Liver (tissue), 9 donors: ENCODE results near the gene GHR. TPM values are rescaled to one million over a fixed set of nuclear protein-coding genes. Genes with fewer than 3 reads are reported as not detected.

Experiments used
- DNase-seq: peaks from one replicate; pipeline ENCODE4 v3.0.0-alpha.2; 2017; ENCODE audit warnings: low spot score
- H3K27ac ChIP-seq, 2 donors: one replicate each; pipeline ENCODE4 v1.7.0; 2013; ENCODE audit warnings: inconsistent platforms in 2 of 2, low read length in 2 of 2, control low read depth in 1 of 2, low read depth in 1 of 2, mild to moderate bottlenecking in 1 of 2
- H3K27me3 ChIP-seq, 4 donors: one replicate each; pipeline versions ENCODE4 v1.6.1 to v1.7.0; 2013; ENCODE audit warnings: low read length in 3 of 4, inconsistent platforms in 1 of 4, mild to moderate bottlenecking in 1 of 4, moderate library complexity in 1 of 4; ENCODE audit not compliant: control insufficient read depth in 4 of 4, insufficient read depth in 4 of 4
- H3K36me3 ChIP-seq, 4 donors: one replicate each; pipeline versions ENCODE4 v1.6.1 to v1.7.0; 2013; ENCODE audit warnings: low read length in 3 of 4, mild to moderate bottlenecking in 3 of 4, low read depth in 1 of 4, moderate library complexity in 1 of 4; ENCODE audit not compliant: control insufficient read depth in 4 of 4, insufficient read depth in 3 of 4
- H3K4me1 ChIP-seq, 4 donors: one replicate each; pipeline versions ENCODE4 v1.6.1 to v1.7.0; 2013; ENCODE audit warnings: low read length in 3 of 4, mild to moderate bottlenecking in 3 of 4, moderate library complexity in 1 of 4; ENCODE audit not compliant: control insufficient read depth in 4 of 4, insufficient read depth in 4 of 4
- H3K4me3 ChIP-seq, 3 donors: one replicate each; pipeline versions ENCODE4 v1.6.1 to v1.7.0; 2013; ENCODE audit warnings: low read length in 3 of 3, control low read depth in 1 of 3, low read depth in 1 of 3, mild to moderate bottlenecking in 1 of 3
- H3K9ac ChIP-seq, 2 donors: one replicate each; pipeline ENCODE4 v1.7.0; 2013; ENCODE audit warnings: low read length in 2 of 2, mild to moderate bottlenecking in 2 of 2, moderate library complexity in 2 of 2, control low read depth in 1 of 2, low read depth in 1 of 2
- H3K9me3 ChIP-seq, 4 donors: one replicate each; pipeline versions ENCODE4 v1.6.1 to v1.7.0; 2013; ENCODE audit warnings: low read length in 3 of 4; ENCODE audit not compliant: control insufficient read depth in 4 of 4
- EGR1 ChIP-seq, 2 donors: IDR thresholded peaks; 2 replicates each; pipeline ENCODE4 v1.6.1; 2016 to 2018; ENCODE audit warnings: antibody characterized with exemption in 2 of 2, low read depth in 2 of 2
- FOXA1 ChIP-seq: IDR thresholded peaks from 2 replicates; pipeline ENCODE4 v1.6.1; 2016; ENCODE audit warnings: antibody characterized with exemption
- FOXA2 ChIP-seq: IDR thresholded peaks from 2 replicates; pipeline ENCODE4 v1.6.1; 2016; ENCODE audit warnings: antibody characterized with exemption
- GABPA ChIP-seq, 2 donors: IDR thresholded peaks in 1 of 2; conservative IDR thresholded peaks in 1 of 2; 2 replicates each; pipeline ENCODE4 v1.6.1; 2016; ENCODE audit warnings: antibody characterized with exemption in 2 of 2, mild to moderate bottlenecking in 1 of 2, moderate library complexity in 1 of 2
- HNF4A ChIP-seq, 2 donors: conservative IDR thresholded peaks; 2 replicates each; pipeline ENCODE4 v1.6.1; 2016; ENCODE audit warnings: antibody characterized with exemption in 2 of 2, mild to moderate bottlenecking in 2 of 2
- HNF4G ChIP-seq: IDR thresholded peaks from 2 replicates; pipeline ENCODE4 v1.6.1; 2016; ENCODE audit warnings: antibody characterized with exemption
- JUND ChIP-seq, 2 donors: IDR thresholded peaks; 2 replicates each; pipeline ENCODE4 v1.6.1; 2016; ENCODE audit warnings: antibody characterized with exemption in 2 of 2
- NR2F2 ChIP-seq: IDR thresholded peaks from 2 replicates; pipeline ENCODE4 v1.6.1; 2016; ENCODE audit warnings: antibody characterized with exemption
- RAD21 ChIP-seq, 2 donors: IDR thresholded peaks; 2 replicates each; pipeline ENCODE4 v1.6.1; 2016; ENCODE audit warnings: antibody characterized with exemption in 2 of 2, mild to moderate bottlenecking in 2 of 2
- RXRA ChIP-seq, 2 donors: IDR thresholded peaks; 2 replicates each; pipeline ENCODE4 v1.6.1; 2017 to 2018; ENCODE audit warnings: antibody characterized with exemption in 2 of 2, mild to moderate bottlenecking in 1 of 2
- SP1 ChIP-seq: IDR thresholded peaks from 2 replicates; pipeline ENCODE4 v1.6.1; 2018; ENCODE audit warnings: antibody characterized with exemption, mild to moderate bottlenecking
- TAF1 ChIP-seq: conservative IDR thresholded peaks from 2 replicates; pipeline ENCODE4 v1.6.1; 2016; ENCODE audit warnings: antibody characterized with exemption, mild to moderate bottlenecking
- YY1 ChIP-seq: IDR thresholded peaks from 2 replicates; pipeline ENCODE4 v1.6.1; 2016; ENCODE audit warnings: antibody characterized with exemption, mild to moderate bottlenecking
- WGBS: extraction: QIAGEN DNeasy Blood & Tissue Kit; methylation state at CpG from one replicate; pipeline ENCODE4 v1.1.7; 2013; 5-methylcytosine and 5-hydroxymethylcytosine counted together
- polyA plus RNA-seq, 2 donors: library from polyadenylated mRNA; stranded (reverse) in 1 of 2; unstranded in 1 of 2; fragments of 200-250 nt in 1 of 2; fragments of >200 nt in 1 of 2; fragmentation: Nextera tagmentation in 1 of 2; extraction: Ambion mirVana in 1 of 2; gene quantifications; one replicate each; pipeline versions ENCODE4 v1.2.1 to v1.2.3, GENCODE V29; 2013 to 2015
- total RNA-seq, 2 donors: library from RNA; depleted of rRNA; stranded (reverse); fragments of >200 nt; gene quantifications; one replicate each; pipeline ENCODE4 v1.2.3, GENCODE V29; 2014
- TF ChIP-seq, protein P1 (sequence below): IDR thresholded peaks from 2 replicates; pipeline ENCODE4 v1.6.1; 2016; ENCODE audit warnings: antibody characterized with exemption
- TF ChIP-seq, protein P2 (sequence below): IDR thresholded peaks from 2 replicates; pipeline ENCODE4 v1.6.1; 2016; ENCODE audit warnings: antibody characterized with exemption
- TF ChIP-seq, protein P3 (sequence below): fragments of 150-350 bp; IDR thresholded peaks from 2 replicates; pipeline ENCODE4 v1.5.1; 2017; ENCODE audit warnings: improper control_type of control experiment, low read depth, low read length; ENCODE audit not compliant: missing input control
- TF ChIP-seq, protein P4 (sequence below): IDR thresholded peaks from 2 replicates; pipeline ENCODE4 v1.6.1; 2016; ENCODE audit warnings: antibody characterized with exemption
- TF ChIP-seq, protein P5 (sequence below): IDR thresholded peaks from 2 replicates; pipeline ENCODE4 v1.6.1; 2016; ENCODE audit warnings: antibody characterized with exemption, mild to moderate bottlenecking
- donor health status: healthy.
- donor health status: healthy.
- donor health status: healthy.
- donor health status: healthy.
- donor health status: healthy.

Gene GHR
- total and polyA plus RNA-seq, 4 donors, result 6.6 to 104 (median 20.9) TPM

DNA sequence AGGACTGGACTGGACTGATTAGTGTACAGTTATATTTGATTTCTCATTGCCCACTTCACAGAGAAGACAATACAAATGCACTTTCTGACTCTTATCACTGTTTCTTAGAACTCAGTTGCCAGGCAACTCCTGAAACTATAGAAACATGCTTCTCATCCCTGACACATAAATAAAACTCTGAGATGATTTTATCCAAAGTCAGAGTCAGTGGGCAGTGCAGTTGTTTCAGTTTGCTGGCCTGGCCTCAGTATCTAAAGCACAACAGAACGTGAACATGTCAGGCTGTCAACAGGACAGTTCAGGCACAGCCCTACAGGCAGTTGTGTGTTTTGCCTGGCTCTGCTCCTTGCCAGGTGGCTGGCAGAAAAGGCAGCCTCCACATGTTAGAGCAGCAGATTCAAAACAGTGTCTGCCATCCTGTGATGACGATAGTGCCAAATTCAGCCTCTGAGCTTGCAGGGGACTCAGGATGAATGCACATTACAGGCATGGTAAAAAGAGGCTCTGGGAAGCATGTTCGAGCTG is 268.2 kb downstream of the GHR start:
- Histone ChIP-seq H3K9ac (no peak overlapping the region), H3K27ac (no peak overlapping the region), H3K27me3 (no peaks in the 10 kb centered on the region), H3K36me3 (peaks cover 0 to 64% (median 47%) of the 10 kb centered on the region in 4 donors), H3K4me3 (no peak overlapping the region), H3K9me3 (no peaks in the 10 kb centered on the region), H3K4me1 (peaks cover 0 to 11% (median under 1%) of the 10 kb centered on the region in 4 donors)
- TF ChIP-seq NR2F2, result no peak
- no peak for TF ChIP-seq GABPA (IDR thresholded peaks at IDR 0.05 in 1 of 2, conservative IDR thresholded peaks at IDR 0.05 in 1 of 2)
- TF ChIP-seq, protein P1, sequence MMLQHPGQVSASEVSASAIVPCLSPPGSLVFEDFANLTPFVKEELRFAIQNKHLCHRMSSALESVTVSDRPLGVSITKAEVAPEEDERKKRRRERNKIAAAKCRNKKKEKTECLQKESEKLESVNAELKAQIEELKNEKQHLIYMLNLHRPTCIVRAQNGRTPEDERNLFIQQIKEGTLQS, result no peak
- no peak for TF ChIP-seq HNF4A (conservative IDR thresholded peaks at IDR 0.05)
- no peak for TF ChIP-seq HNF4G
- no peak for TF ChIP-seq SP1
- no peak for TF ChIP-seq TAF1
- TF ChIP-seq RXRA (IDR thresholded peaks at IDR 0.05), result no peak
- TF ChIP-seq, protein P2, sequence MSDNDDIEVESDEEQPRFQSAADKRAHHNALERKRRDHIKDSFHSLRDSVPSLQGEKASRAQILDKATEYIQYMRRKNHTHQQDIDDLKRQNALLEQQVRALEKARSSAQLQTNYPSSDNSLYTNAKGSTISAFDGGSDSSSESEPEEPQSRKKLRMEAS, result no peak
- TF ChIP-seq FOXA2, result no peak
- no peak for TF ChIP-seq RAD21 (IDR thresholded peaks at IDR 0.05)
- TF ChIP-seq EGR1 (IDR thresholded peaks at IDR 0.05; ENCODE audit: low read depth in 2 of 2), result no peak
- TF ChIP-seq, protein P3, sequence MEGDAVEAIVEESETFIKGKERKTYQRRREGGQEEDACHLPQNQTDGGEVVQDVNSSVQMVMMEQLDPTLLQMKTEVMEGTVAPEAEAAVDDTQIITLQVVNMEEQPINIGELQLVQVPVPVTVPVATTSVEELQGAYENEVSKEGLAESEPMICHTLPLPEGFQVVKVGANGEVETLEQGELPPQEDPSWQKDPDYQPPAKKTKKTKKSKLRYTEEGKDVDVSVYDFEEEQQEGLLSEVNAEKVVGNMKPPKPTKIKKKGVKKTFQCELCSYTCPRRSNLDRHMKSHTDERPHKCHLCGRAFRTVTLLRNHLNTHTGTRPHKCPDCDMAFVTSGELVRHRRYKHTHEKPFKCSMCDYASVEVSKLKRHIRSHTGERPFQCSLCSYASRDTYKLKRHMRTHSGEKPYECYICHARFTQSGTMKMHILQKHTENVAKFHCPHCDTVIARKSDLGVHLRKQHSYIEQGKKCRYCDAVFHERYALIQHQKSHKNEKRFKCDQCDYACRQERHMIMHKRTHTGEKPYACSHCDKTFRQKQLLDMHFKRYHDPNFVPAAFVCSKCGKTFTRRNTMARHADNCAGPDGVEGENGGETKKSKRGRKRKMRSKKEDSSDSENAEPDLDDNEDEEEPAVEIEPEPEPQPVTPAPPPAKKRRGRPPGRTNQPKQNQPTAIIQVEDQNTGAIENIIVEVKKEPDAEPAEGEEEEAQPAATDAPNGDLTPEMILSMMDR, result no peak
- no peak for TF ChIP-seq YY1
- no peak for DNase-seq
- 79% methylated on average over 3 of the region's 3 CpGs for WGBS

DNA sequence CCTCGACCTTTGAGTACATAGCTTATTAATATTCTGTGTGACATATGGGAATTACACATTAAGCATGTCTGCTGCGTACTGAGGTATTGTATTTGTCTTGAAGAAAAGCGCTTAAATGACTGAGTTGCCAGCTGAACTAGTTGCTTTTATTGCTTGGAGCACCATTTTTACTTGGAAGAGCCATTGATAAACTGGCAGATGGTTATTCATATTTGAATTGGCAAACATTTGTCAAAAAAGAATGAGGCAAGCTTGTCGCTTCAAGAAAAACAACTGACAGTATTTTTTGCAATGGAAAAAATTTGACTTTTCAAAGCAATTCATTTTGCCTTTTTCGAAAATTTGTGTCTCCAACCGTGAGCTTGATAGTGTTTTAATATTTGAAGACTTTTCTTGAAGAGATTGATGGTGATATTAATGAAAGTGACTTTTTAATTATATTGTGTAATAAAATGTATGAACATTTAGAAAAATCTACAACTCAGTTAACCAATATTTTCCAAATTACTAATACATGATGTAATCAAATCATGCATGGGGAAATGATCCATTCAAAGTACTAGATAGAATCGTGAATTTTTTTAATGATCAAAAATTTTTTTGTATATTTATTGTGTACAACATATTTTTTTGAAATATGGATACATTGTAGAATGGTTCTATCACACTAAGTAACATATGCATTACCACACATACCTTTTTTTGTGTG is 278.3 kb downstream of the GHR start:
- Histone ChIP-seq H3K4me3 (no peak overlapping the region), H3K9ac (no peak overlapping the region), H3K27ac (no peak overlapping the region), H3K9me3 (no peaks in the 10 kb centered on the region), H3K36me3 (peaks cover 1 to 70% (median 45%) of the 10 kb centered on the region in 4 donors), H3K4me1 (no peaks in the 10 kb centered on the region), H3K27me3 (no peaks in the 10 kb centered on the region)
- 92% methylated on average over 7 of the region's 7 CpGs for WGBS
- no peak for DNase-seq
- TF ChIP-seq HNF4G (no peak), RAD21 (IDR thresholded peaks at IDR 0.05) (no peak), GABPA (IDR thresholded peaks at IDR 0.05 in 1 of 2, conservative IDR thresholded peaks at IDR 0.05 in 1 of 2) (no peak), YY1 (no peak), HNF4A (conservative IDR thresholded peaks at IDR 0.05) (no peak), JUND (IDR thresholded peaks at IDR 0.05) (no peak), SP1 (no peak), EGR1 (IDR thresholded peaks at IDR 0.05; ENCODE audit: low read depth in 2 of 2) (no peak), RXRA (IDR thresholded peaks at IDR 0.05) (no peak), TAF1 (no peak), NR2F2 (no peak), FOXA1 (no peak), FOXA2 (no peak)
- TF ChIP-seq, protein P2, result no peak
- TF ChIP-seq, protein P4, sequence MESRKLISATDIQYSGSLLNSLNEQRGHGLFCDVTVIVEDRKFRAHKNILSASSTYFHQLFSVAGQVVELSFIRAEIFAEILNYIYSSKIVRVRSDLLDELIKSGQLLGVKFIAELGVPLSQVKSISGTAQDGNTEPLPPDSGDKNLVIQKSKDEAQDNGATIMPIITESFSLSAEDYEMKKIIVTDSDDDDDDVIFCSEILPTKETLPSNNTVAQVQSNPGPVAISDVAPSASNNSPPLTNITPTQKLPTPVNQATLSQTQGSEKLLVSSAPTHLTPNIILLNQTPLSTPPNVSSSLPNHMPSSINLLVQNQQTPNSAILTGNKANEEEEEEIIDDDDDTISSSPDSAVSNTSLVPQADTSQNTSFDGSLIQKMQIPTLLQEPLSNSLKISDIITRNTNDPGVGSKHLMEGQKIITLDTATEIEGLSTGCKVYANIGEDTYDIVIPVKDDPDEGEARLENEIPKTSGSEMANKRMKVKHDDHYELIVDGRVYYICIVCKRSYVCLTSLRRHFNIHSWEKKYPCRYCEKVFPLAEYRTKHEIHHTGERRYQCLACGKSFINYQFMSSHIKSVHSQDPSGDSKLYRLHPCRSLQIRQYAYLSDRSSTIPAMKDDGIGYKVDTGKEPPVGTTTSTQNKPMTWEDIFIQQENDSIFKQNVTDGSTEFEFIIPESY, result no peak
- TF ChIP-seq, protein P3, result no peak
- TF ChIP-seq, protein P5, sequence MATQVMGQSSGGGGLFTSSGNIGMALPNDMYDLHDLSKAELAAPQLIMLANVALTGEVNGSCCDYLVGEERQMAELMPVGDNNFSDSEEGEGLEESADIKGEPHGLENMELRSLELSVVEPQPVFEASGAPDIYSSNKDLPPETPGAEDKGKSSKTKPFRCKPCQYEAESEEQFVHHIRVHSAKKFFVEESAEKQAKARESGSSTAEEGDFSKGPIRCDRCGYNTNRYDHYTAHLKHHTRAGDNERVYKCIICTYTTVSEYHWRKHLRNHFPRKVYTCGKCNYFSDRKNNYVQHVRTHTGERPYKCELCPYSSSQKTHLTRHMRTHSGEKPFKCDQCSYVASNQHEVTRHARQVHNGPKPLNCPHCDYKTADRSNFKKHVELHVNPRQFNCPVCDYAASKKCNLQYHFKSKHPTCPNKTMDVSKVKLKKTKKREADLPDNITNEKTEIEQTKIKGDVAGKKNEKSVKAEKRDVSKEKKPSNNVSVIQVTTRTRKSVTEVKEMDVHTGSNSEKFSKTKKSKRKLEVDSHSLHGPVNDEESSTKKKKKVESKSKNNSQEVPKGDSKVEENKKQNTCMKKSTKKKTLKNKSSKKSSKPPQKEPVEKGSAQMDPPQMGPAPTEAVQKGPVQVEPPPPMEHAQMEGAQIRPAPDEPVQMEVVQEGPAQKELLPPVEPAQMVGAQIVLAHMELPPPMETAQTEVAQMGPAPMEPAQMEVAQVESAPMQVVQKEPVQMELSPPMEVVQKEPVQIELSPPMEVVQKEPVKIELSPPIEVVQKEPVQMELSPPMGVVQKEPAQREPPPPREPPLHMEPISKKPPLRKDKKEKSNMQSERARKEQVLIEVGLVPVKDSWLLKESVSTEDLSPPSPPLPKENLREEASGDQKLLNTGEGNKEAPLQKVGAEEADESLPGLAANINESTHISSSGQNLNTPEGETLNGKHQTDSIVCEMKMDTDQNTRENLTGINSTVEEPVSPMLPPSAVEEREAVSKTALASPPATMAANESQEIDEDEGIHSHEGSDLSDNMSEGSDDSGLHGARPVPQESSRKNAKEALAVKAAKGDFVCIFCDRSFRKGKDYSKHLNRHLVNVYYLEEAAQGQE, result no peak
- TF ChIP-seq, protein P1, result no peak
